Testis (tissue), 2 donors: Measurements from ENCODE around the gene ERFE.

Source experiments
- POLR2A ChIP-seq: fragments of 450-650 bp; IDR thresholded peaks from one replicate; pipeline ENCODE4 v1.6.1; 2017; ENCODE audit warnings: antibody characterized with exemption, mild to moderate bottlenecking, moderate library complexity
- TF ChIP-seq, protein P1 (sequence below), 3 experiments: fragments of 450-650 bp in 2 of 3; fragments of 200-600 bp in 1 of 3; sonication (generic) in 1 of 3; IDR thresholded peaks; one replicate each; pipeline ENCODE4 v1.5.1; 2016 to 2019; ENCODE audit warnings: antibody characterized with exemption in 3 of 3, mild to moderate bottlenecking in 2 of 3, moderate library complexity in 1 of 3

DNA sequence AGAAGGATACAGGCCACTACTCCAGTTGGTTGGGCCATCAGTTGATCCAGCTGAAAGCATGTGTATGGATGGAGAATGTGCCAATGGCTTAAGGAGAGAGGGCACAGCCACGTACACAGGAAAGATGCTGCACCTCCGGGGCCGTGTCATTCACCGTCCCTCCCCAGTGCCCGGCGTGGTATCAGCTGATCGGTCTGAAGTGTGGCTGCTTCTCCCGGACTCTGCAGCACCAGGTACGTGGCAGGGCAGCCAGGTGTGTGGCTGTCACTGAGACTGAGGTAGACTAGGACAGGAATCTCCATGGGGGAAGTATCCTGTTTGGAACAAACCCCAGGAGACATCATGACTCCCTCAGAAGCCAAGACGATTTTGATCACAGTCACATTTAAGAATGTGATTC is 4.2 kb upstream of the ERFE start:
- TF ChIP-seq, protein P1, sequence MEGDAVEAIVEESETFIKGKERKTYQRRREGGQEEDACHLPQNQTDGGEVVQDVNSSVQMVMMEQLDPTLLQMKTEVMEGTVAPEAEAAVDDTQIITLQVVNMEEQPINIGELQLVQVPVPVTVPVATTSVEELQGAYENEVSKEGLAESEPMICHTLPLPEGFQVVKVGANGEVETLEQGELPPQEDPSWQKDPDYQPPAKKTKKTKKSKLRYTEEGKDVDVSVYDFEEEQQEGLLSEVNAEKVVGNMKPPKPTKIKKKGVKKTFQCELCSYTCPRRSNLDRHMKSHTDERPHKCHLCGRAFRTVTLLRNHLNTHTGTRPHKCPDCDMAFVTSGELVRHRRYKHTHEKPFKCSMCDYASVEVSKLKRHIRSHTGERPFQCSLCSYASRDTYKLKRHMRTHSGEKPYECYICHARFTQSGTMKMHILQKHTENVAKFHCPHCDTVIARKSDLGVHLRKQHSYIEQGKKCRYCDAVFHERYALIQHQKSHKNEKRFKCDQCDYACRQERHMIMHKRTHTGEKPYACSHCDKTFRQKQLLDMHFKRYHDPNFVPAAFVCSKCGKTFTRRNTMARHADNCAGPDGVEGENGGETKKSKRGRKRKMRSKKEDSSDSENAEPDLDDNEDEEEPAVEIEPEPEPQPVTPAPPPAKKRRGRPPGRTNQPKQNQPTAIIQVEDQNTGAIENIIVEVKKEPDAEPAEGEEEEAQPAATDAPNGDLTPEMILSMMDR (IDR thresholded peaks at IDR 0.05), result no peak
- no peak for TF ChIP-seq POLR2A
